Omental fat pad (tissue), 4 donors: ENCODE data around the gene DUOX1. TPM values are rescaled to one million over a fixed set of nuclear protein-coding genes. Genes with fewer than 3 reads are reported as not detected.

Source experiments
- ATAC-seq: fragments of 150-250 bp; one replicate; pipeline ENCODE4 v1.9.1; 2016; ENCODE audit warnings: mild to moderate bottlenecking, moderate library complexity; ENCODE audit not compliant: low FRiP score
- DNase-seq: peaks from one replicate; pipeline ENCODE4 v3.0.0-alpha.2; 2019; ENCODE audit warnings: low spot score
- total RNA-seq, 4 donors: library from RNA; depleted of rRNA; stranded (reverse); fragments of >200 nt; gene quantifications; one replicate each; pipeline ENCODE4 v1.1.0, GENCODE V29; 2016
- TF ChIP-seq, protein P1 (sequence below), 3 donors: fragments of 450-650 bp; IDR thresholded peaks; one replicate each; pipeline ENCODE4 v1.5.1; 2016 to 2017; ENCODE audit warnings: antibody characterized with exemption in 3 of 3, mild to moderate bottlenecking in 3 of 3, moderate library complexity in 2 of 3

DUOX1 gene
- total RNA-seq, 4 donors from 2014 or later, result 1.4 to 6.9 (median 2.0) TPM

GRCh38 chr15:45138814-45139765 is 9.3 kb downstream of the DUOX1 start:
- TF ChIP-seq, protein P1, sequence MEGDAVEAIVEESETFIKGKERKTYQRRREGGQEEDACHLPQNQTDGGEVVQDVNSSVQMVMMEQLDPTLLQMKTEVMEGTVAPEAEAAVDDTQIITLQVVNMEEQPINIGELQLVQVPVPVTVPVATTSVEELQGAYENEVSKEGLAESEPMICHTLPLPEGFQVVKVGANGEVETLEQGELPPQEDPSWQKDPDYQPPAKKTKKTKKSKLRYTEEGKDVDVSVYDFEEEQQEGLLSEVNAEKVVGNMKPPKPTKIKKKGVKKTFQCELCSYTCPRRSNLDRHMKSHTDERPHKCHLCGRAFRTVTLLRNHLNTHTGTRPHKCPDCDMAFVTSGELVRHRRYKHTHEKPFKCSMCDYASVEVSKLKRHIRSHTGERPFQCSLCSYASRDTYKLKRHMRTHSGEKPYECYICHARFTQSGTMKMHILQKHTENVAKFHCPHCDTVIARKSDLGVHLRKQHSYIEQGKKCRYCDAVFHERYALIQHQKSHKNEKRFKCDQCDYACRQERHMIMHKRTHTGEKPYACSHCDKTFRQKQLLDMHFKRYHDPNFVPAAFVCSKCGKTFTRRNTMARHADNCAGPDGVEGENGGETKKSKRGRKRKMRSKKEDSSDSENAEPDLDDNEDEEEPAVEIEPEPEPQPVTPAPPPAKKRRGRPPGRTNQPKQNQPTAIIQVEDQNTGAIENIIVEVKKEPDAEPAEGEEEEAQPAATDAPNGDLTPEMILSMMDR (IDR thresholded peaks at IDR 0.05), result no peak
- ATAC-seq, result no peak
- no peak for DNase-seq

GRCh38 chr15:45139770-45140169 is 10.0 kb downstream of the DUOX1 start:
- ATAC-seq, result no peak
- DNase-seq, result no peak
- TF ChIP-seq, protein P1 (IDR thresholded peaks at IDR 0.05), result no peak

- ATAC-seq (no peak), DNase-seq (no peak)
- TF ChIP-seq, protein P1 (IDR thresholded peaks at IDR 0.05), result no peak
Observed at GRCh38 chr15:45140557-45141250, 10.9 kb downstream of the DUOX1 start.

DNA sequence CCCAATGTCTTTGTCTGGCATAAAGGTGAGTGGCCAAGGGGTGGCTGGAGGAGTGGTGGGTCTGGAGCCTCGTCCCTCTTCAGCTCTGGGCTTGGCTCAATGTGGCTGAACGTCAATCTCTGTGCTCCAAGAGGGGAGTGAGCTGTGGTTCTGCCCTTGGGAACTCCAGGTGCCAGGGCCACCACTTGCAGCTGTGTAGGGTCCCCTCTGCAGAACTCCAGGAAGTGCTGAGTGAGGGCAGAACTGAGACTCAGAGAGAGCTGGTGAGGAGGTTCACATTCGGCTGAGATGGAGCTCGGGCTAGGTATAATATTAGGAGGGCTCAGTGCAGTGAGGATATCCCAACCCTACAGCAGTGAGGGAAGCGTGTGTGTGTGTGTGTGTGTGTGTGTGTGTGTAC is 11.6 kb downstream of the DUOX1 start:
- ATAC-seq (no peak), DNase-seq (no peak)
- TF ChIP-seq, protein P1 (IDR thresholded peaks at IDR 0.05), result no peak

DNA sequence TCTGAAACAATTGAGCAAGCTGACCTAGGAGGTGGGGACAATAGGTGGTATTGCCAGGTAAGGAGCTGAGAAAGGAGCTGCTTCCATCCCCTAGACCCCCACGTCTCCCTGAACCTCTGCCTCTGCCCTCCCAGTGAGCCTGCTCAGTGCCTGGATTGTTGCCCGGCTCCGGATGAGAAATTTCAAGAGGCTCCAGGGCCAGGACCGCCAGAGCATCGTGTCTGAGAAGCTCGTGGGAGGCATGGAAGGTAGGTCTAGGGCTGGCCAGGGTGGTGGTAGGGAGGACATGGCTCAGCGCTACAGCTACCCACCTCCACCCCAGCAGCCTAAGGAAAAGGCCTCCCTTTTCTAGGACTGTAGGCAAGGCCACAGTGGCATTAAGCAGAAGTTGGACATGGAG is 13.3 kb downstream of the DUOX1 start:
- TF ChIP-seq, protein P1 (IDR thresholded peaks at IDR 0.05), result no peak
- DNase-seq (no peak), ATAC-seq (no peak)

- ATAC-seq (no peak), DNase-seq (no peak)
- TF ChIP-seq, protein P1 (IDR thresholded peaks at IDR 0.05), result no peak
Observed at GRCh38 chr15:45143946-45144345, 14.2 kb downstream of the DUOX1 start.
